H9 (cell line): ENCODE measurements around the gene BASP1. TPM values are rescaled to one million over a fixed set of nuclear protein-coding genes. Genes with fewer than 3 reads are reported as not detected.

Experiments used
- DNase-seq: peaks from one replicate; pipeline ENCODE4 v3.0.0-alpha.2; 2017
- H2AFZ ChIP-seq: one replicate; pipeline ENCODE4 v1.6.1; 2013; ENCODE audit warnings: mild to moderate bottlenecking, low read length, control low read depth, moderate library complexity
- H2AK5ac ChIP-seq: 2 replicates; pipeline ENCODE4 v1.6.1; 2013; ENCODE audit warnings: low read length, control low read depth, mixed read lengths; ENCODE audit not compliant: insufficient read length
- H2BK120ac ChIP-seq: one replicate; pipeline ENCODE4 v1.6.1; 2013; ENCODE audit warnings: low read depth, mild to moderate bottlenecking, low read length, control low read depth, inconsistent platforms; ENCODE audit not compliant: poor library complexity, severe bottlenecking
- H2BK12ac ChIP-seq: 2 replicates; pipeline ENCODE4 v1.6.1; 2013; ENCODE audit warnings: low read length, control low read depth, mixed read lengths, low read depth; ENCODE audit not compliant: insufficient read length
- H2BK15ac ChIP-seq: 2 replicates; pipeline ENCODE4 v1.6.1; 2013; ENCODE audit warnings: low read depth, low read length, control low read depth
- H2BK20ac ChIP-seq: one replicate; pipeline ENCODE4 v1.6.1; 2013; ENCODE audit warnings: low read depth, mild to moderate bottlenecking, low read length, control low read depth, inconsistent platforms; ENCODE audit not compliant: poor library complexity, severe bottlenecking
- H2BK5ac ChIP-seq: 2 replicates; pipeline ENCODE4 v1.6.1; 2013; ENCODE audit warnings: low read length, control low read depth, mixed read lengths; ENCODE audit not compliant: insufficient read length
- H3K14ac ChIP-seq: 2 replicates; pipeline ENCODE4 v1.6.1; 2013; ENCODE audit warnings: low read length, control low read depth; ENCODE audit not compliant: insufficient read depth
- H3K18ac ChIP-seq: 2 replicates; pipeline ENCODE4 v1.6.1; 2013; ENCODE audit warnings: low read depth, mild to moderate bottlenecking, mixed read lengths, low read length, control low read depth; ENCODE audit not compliant: insufficient read length
- H3K23ac ChIP-seq: 2 replicates; pipeline ENCODE4 v1.6.1; 2013; ENCODE audit warnings: low read length, control low read depth, mixed read lengths, low read depth; ENCODE audit not compliant: insufficient read length
- H3K23me2 ChIP-seq: 2 replicates; pipeline ENCODE4 v1.6.1; 2013; ENCODE audit warnings: low read depth, mild to moderate bottlenecking, mixed read lengths, low read length, control low read depth; ENCODE audit not compliant: insufficient read length, poor library complexity, severe bottlenecking
- H3K27ac ChIP-seq: 2 replicates; pipeline ENCODE4 v1.5.1; 2013; ENCODE audit warnings: low read length, control low read depth, mixed read lengths, low read depth; ENCODE audit not compliant: insufficient read length
- H3K27me3 ChIP-seq: 2 replicates; pipeline ENCODE4 v1.6.1; 2013; ENCODE audit warnings: low read length, control low read depth, inconsistent platforms; ENCODE audit not compliant: insufficient read depth
- H3K4ac ChIP-seq: 2 replicates; pipeline ENCODE4 v1.6.1; 2013; ENCODE audit warnings: low read depth, mild to moderate bottlenecking, control low read depth, inconsistent platforms, low read length, moderate library complexity
- H3K4me1 ChIP-seq: 2 replicates; pipeline ENCODE4 v1.6.1; 2013; ENCODE audit warnings: low read length, control low read depth, inconsistent platforms; ENCODE audit not compliant: insufficient read depth
- H3K4me2 ChIP-seq: 2 replicates; pipeline ENCODE4 v1.6.1; 2013; ENCODE audit warnings: low read length, control low read depth, mixed read lengths; ENCODE audit not compliant: insufficient read length, insufficient read depth
- H3K56ac ChIP-seq: 2 replicates; pipeline ENCODE4 v1.6.1; 2013; ENCODE audit warnings: low read depth, mild to moderate bottlenecking, mixed read lengths, low read length, control low read depth; ENCODE audit not compliant: insufficient read length
- H3K79me1 ChIP-seq: 2 replicates; pipeline ENCODE4 v1.6.1; 2013; ENCODE audit warnings: low read depth, mild to moderate bottlenecking, moderate library complexity, low read length, control low read depth, inconsistent platforms; ENCODE audit not compliant: insufficient read depth, poor library complexity, severe bottlenecking
- H3K79me2 ChIP-seq: 2 replicates; pipeline ENCODE4 v1.6.1; 2013; ENCODE audit warnings: low read length, control low read depth, inconsistent platforms; ENCODE audit not compliant: insufficient read depth
- H3K9ac ChIP-seq: 2 replicates; pipeline ENCODE4 v1.6.1; 2013; ENCODE audit warnings: low read length, control low read depth, mixed read lengths; ENCODE audit not compliant: insufficient read length; ENCODE audit errors: extremely low read depth
- H3K9me3 ChIP-seq: one replicate; pipeline ENCODE4 v1.6.1; 2013; ENCODE audit warnings: low read depth, low read length, inconsistent platforms; ENCODE audit not compliant: control insufficient read depth
- H3T11ph ChIP-seq: one replicate; pipeline ENCODE4 v1.6.1; 2013; ENCODE audit warnings: mild to moderate bottlenecking, low read length, control low read depth, inconsistent platforms
- H4K20me1 ChIP-seq: one replicate; pipeline ENCODE4 v1.6.1; 2013; ENCODE audit not compliant: control insufficient read depth, insufficient read length, insufficient read depth
- H4K5ac ChIP-seq: 2 replicates; pipeline ENCODE4 v1.6.1; 2013; ENCODE audit warnings: low read depth, mild to moderate bottlenecking, mixed read lengths, low read length, control low read depth; ENCODE audit not compliant: insufficient read length
- H4K8ac ChIP-seq: replicated peaks from 2 replicates; pipeline ENCODE4 v1.6.1; 2013; ENCODE audit warnings: low read length, control low read depth, mixed read lengths, low read depth; ENCODE audit not compliant: insufficient read length
- H4K91ac ChIP-seq: 2 replicates; pipeline ENCODE4 v1.6.1; 2013; ENCODE audit warnings: low read depth, mild to moderate bottlenecking, moderate library complexity, mixed read lengths, low read length, control low read depth; ENCODE audit not compliant: insufficient read length
- H3K27ac Mint-ChIP-seq, 3 experiments: 2 replicates in 2 of 3; 3 replicates in 1 of 3; pipeline ENCODE4 v1.8.0; 2020 to 2021; ENCODE audit warnings: mixed read lengths in 3 of 3, mild to moderate bottlenecking in 1 of 3, moderate library complexity in 1 of 3
- H3K27me3 Mint-ChIP-seq: 2 replicates; pipeline ENCODE4 v1.8.0; 2021; ENCODE audit warnings: low read depth, mild to moderate bottlenecking, moderate library complexity, mixed read lengths
- H3K36me3 Mint-ChIP-seq, 3 experiments: 2 replicates in 2 of 3; 3 replicates in 1 of 3; pipeline ENCODE4 v1.8.0; 2020 to 2021; ENCODE audit warnings: low read depth in 3 of 3, mixed read lengths in 3 of 3; ENCODE audit not compliant: insufficient read depth in 1 of 3
- H3K4me1 Mint-ChIP-seq, 2 experiments: 2 replicates each; pipeline ENCODE4 v1.8.0; 2020; ENCODE audit warnings: mixed read lengths in 2 of 2
- H3K4me3 Mint-ChIP-seq, 2 experiments: 2 replicates in 1 of 2; 3 replicates in 1 of 2; pipeline ENCODE4 v1.8.0; 2020 to 2021; ENCODE audit warnings: mild to moderate bottlenecking in 2 of 2, mixed read lengths in 2 of 2, moderate library complexity in 1 of 2
- H3K9me3 Mint-ChIP-seq, 2 experiments: 2 replicates in 1 of 2; 3 replicates in 1 of 2; pipeline ENCODE4 v1.8.0; 2020; ENCODE audit warnings: mild to moderate bottlenecking in 2 of 2, mixed read lengths in 2 of 2, moderate library complexity in 1 of 2
- CTCF ChIP-seq: fragments of 200-600 bp; sonication (generic); conservative IDR thresholded peaks from 3 replicates; pipeline ENCODE4 v1.8.0; 2021; ENCODE audit warnings: antibody characterized with exemption, mild to moderate bottlenecking
- WGBS: extraction: QIAGEN DNeasy Blood & Tissue Kit; methylation state at CpG from one replicate; pipeline ENCODE4 v1.1.7; 2013; ENCODE audit warnings: missing lambda C conversion rate, low lambda C conversion rate, mixed read lengths; ENCODE audit not compliant: insufficient read length; ENCODE audit errors: extremely low coverage; 5-methylcytosine and 5-hydroxymethylcytosine counted together
- total RNA-seq: library from RNA; stranded (reverse); gene quantifications from 2 replicates; pipeline ENCODE4 v1.2.1, GENCODE V29; 2021

BASP1 gene
- total RNA-seq, 1 experiment from 2014 or later: 180 TPM

GRCh38 chr5:17316970-17317459 lies 99.6 kb downstream of the BASP1 start:
- no peak overlapping the region for H3K27ac ChIP-seq
- WGBS: no CpG with 5 or more reads among the region's 6 CpGs

More at GRCh38 chr5:17316970-17317459, 99.6 kb downstream of the BASP1 start:
- H3K4ac ChIP-seq: no peak overlapping the region
- no peaks in the 10 kb centered on the region for H3K23me2 ChIP-seq
- H4K8ac ChIP-seq: no peak overlapping the region
- no peak overlapping the region for H2BK120ac ChIP-seq
- no peak overlapping the region for H2BK12ac ChIP-seq
- H3K79me2 ChIP-seq: no peaks in the 10 kb centered on the region
- H3K4me2 ChIP-seq: no peak overlapping the region
- H3K27me3 Mint-ChIP-seq: peaks cover 1% of the 10 kb centered on the region; the same call in 1 of the 2 replicates
- no peak overlapping the region for H3K56ac ChIP-seq
- no peaks in the 10 kb centered on the region for H4K20me1 ChIP-seq
- H3K36me3 Mint-ChIP-seq: no peaks in the 10 kb centered on the region
- H3K9me3 Mint-ChIP-seq: no peaks in the 10 kb centered on the region; a peak in 1 of 5 replicates
- no peaks in the 10 kb centered on the region for H3K27me3 ChIP-seq
- no peak for DNase-seq
- H2BK5ac ChIP-seq: no peak overlapping the region
- no peaks in the 10 kb centered on the region; the same call in 1 of the 2 replicates for H3K4me1 ChIP-seq
- H2AFZ ChIP-seq: no peak overlapping the region
- no peak overlapping the region for H3K27ac Mint-ChIP-seq
- H2AK5ac ChIP-seq: no peak overlapping the region
- H3K4me3 Mint-ChIP-seq: no peak overlapping the region
- TF ChIP-seq CTCF: no peak
- no peak overlapping the region for H4K5ac ChIP-seq
- no peak overlapping the region for H3K18ac ChIP-seq
- no peak overlapping the region for H2BK20ac ChIP-seq
- H3K79me1 ChIP-seq: no peaks in the 10 kb centered on the region
- no peaks in the 10 kb centered on the region for H3K9me3 ChIP-seq
- H3T11ph ChIP-seq: no peak overlapping the region
- no peak overlapping the region for H4K91ac ChIP-seq
- no peak overlapping the region for H2BK15ac ChIP-seq
- no peak overlapping the region for H3K23ac ChIP-seq
- no peak overlapping the region for H3K14ac ChIP-seq
- peaks cover 24 to 28% of the 10 kb centered on the region in 2 experiments for H3K4me1 Mint-ChIP-seq
- no peak overlapping the region for H3K9ac ChIP-seq
